ENCODE data around the gene KLK3. TPM values are rescaled to one million over a fixed set of nuclear protein-coding genes. Genes with fewer than 3 reads are reported as not detected.

The KLK3 gene
- total and polyA plus RNA-seq, 2 of the 4 experiments (the other 2 are of a cell fraction): not detected

- Histone ChIP-seq H2BK20ac (ENCODE audit: low read depth, low read length) (no peak overlapping the region), H3K4me1 (ENCODE audit: control insufficient read depth, insufficient read depth, low read length) (no peaks in the 10 kb centered on the region), H3K9ac (ENCODE audit: low read depth, low read length) (no peak overlapping the region), H2AK9ac (replicated peaks; ENCODE audit: low read depth, low read length, poor library complexity) (no peak overlapping the region), H4K8ac (ENCODE audit: low read depth in 2 of 2, low read length in 2 of 2) (no peak overlapping the region), H3K27me3 (ENCODE audit: control insufficient read depth, insufficient read depth, low read length) (no peaks in the 10 kb centered on the region; the same call in 1 of the 2 replicates), H3K4me2 (ENCODE audit: low read depth, low read length) (no peak overlapping the region), H2BK120ac (ENCODE audit: low read depth, low read length) (no peak overlapping the region), H4K20me1 (ENCODE audit: insufficient read depth, low read length) (no peaks in the 10 kb centered on the region), H3K56ac (ENCODE audit: extremely low read depth, insufficient read depth, low read length) (no peak overlapping the region), H3K9me1 (ENCODE audit: insufficient read depth, low read length) (no peaks in the 10 kb centered on the region), H3K4me3 (ENCODE audit: insufficient read depth, low read depth, low read length) (no peak overlapping the region), H2AK5ac (ENCODE audit: low read depth, low read length) (no peak overlapping the region), H3K27ac (ENCODE audit: insufficient read depth, low read length) (no peak overlapping the region), H4K5ac (ENCODE audit: low read depth, low read length) (no peak overlapping the region), H3K14ac (replicated peaks; ENCODE audit: low read depth, low read length) (no peak overlapping the region), H3K23ac (ENCODE audit: low read depth, low read length) (no peak overlapping the region), H4K91ac (ENCODE audit: insufficient read depth, low read depth, low read length) (no peak overlapping the region), H3K79me1 (ENCODE audit: low read depth in 1 of 2, low read length in 2 of 2) (no peaks in the 10 kb centered on the region), H3K4ac (ENCODE audit: low read depth, low read length) (no peak overlapping the region), H2BK15ac (ENCODE audit: low read depth, low read length) (no peak overlapping the region), H2AFZ (replicated peaks; ENCODE audit: low read length, poor library complexity) (no peak overlapping the region), H2BK5ac (ENCODE audit: low read depth, low read length, poor library complexity, severe bottlenecking) (no peak overlapping the region), H3K9me3 (ENCODE audit: control insufficient read depth, insufficient read depth, low read length) (no peaks in the 10 kb centered on the region), H3K18ac (ENCODE audit: low read depth, low read length) (no peak overlapping the region), H3K36me3 (ENCODE audit: control insufficient read depth, insufficient read depth, low read length) (no peaks in the 10 kb centered on the region)
- ChIA-PET POLR2A (ENCODE audit: unreplicated experiment) (no interaction called here), CTCF (no interaction called here)
- intact Hi-C loops (cut with micrococcal nuclease) (no loop called here), dilution Hi-C loops (cut with HindIII; ENCODE audit: low sequenced_read_pairs, unreplicated experiment) (no loop called here), in situ Hi-C loops (cut with MboI; ENCODE audit: low sequenced_read_pairs) (no loop called here)
- ATAC-seq (ENCODE audit: low read depth) (no peak), DNase-seq (no peak)
- no TSS peak for BruUV-seq (replicated peaks)
- TF ChIP-seq CHD1 (IDR thresholded peaks at IDR 0.05; ENCODE audit: low read depth, low read length) (no peak), NFE2L2 (IDR thresholded peaks at IDR 0.05; ENCODE audit: low read depth, low read length) (no peak), FOS (IDR thresholded peaks at IDR 0.05; ENCODE audit: low read depth, low read length) (no peak), MXI1 (IDR thresholded peaks at IDR 0.05; ENCODE audit: borderline replicate concordance, low read depth, low read length) (no peak), MAZ (IDR thresholded peaks at IDR 0.05; ENCODE audit: borderline replicate concordance, low read depth, low read length) (no peak), RCOR1 (IDR thresholded peaks at IDR 0.05; ENCODE audit: insufficient replicate concordance, low read length) (no peak), POLR2A (IDR thresholded peaks at IDR 0.05; ENCODE audit: low read depth, low read length) (no peak), RFX5 (IDR thresholded peaks at IDR 0.05; ENCODE audit: low read depth, low read length) (no peak), USF2 (IDR thresholded peaks at IDR 0.05; ENCODE audit: low read depth, low read length) (no peak), MAFK (IDR thresholded peaks at IDR 0.05; ENCODE audit: low read depth, low read length) (no peak)
- WGBS, 2 experiments (ENCODE audit: extremely low coverage in 2 of 2, insufficient read length in 1 of 2): no CpG with 5 or more reads among the region's 6 CpGs
Observed at GRCh38 chr19:50842130-50842529, 12.6 kb upstream of the KLK3 start.
